ENCODE measurements around the gene DOCK2.

GRCh38 chr5:169838688-169839087 is 201.6 kb downstream of the DOCK2 start:
- TF ChIP-seq CTCF (conservative IDR thresholded peaks at IDR 0.05; ENCODE audit: low read depth, low read length) (no peak), EZH2 (IDR thresholded peaks at IDR 0.05; ENCODE audit: low read length, unreplicated experiment) (no peak)

All from PC-3 (cell line).